Measurements from ENCODE around the gene RNASEH2C.
"Not testable (repeated sequence)": the region's sequence is repeated elsewhere in the genome, so short reads cannot be mapped to it uniquely, and the experiment has no call there.

RNASEH2C gene

DNA sequence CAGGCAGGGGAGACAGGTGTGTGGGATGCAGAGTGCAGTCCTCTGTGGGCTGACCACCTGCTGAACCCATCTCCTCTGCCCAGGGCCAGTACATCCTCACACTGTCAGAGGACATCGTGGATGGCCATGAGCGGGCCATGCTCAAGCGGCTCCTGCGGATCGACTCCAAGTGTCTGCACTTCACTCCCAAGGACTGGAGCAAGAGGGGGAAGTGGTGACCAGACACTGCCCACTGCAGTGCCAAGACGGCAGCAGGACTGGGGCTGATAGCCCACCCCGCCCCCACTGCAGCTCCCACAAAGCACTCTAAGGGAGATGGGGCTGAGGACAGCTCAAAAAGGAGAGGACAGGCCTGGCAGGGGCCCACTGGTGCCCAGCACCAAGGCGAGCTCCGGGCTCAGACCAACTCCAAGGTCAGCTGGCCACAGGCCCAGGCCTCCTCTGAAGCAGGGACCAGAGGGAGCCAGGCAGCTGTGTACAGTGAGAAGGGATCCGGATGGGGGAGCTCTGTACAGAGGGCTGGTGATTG lies 1.6 kb downstream of the RNASEH2C start:
- DNase-seq (ENCODE audit: low read depth, low spot score), result no peak
- H3K4me3 ChIP-seq (ENCODE audit: low read length), result peak overlapping the region; percentile 86

DNA sequence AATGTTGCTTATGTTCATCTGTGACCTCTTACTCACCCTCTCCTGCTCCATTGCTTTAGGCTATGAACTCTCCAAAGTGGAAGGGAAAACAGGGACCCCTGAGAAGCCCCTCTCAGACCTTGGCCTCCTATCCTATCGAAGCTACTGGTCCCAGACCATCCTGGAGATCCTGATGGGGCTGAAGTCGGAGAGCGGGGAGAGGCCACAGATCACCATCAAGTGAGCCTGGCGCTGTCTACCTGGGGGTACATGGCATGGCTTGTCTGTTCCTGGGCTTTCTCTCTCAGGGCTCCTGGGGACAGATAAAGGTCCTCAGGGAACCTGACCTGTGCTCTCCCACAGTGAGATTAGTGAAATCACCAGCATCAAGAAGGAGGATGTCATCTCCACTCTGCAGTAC lies 2.1 kb downstream of the RNASEH2C start:
- no peak overlapping the region for H3K4me3 ChIP-seq (ENCODE audit: low read length)
- no peak for DNase-seq (ENCODE audit: low read depth, low spot score)

DNA sequence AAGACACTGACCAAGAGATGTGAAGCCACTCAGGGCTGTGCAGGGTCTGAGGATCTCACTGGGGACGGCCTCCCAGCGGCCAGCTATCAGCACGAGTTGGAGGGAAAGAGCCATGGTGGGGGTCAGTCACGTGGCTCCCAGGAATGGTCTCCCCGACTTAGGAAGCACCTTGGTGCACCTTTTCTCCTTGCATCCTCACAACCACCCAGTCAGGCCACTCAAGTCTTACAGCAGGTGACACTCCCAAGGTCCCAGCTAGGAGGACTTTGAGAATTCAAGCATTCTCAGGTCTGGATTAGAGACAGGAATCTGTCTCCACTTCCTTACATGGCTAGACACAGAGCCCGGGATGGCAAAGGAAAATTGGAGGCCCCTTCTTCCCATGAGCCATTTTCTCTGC lies 2.7 kb downstream of the RNASEH2C start:
- no peak overlapping the region for H3K4me3 ChIP-seq (ENCODE audit: low read length)

DNA sequence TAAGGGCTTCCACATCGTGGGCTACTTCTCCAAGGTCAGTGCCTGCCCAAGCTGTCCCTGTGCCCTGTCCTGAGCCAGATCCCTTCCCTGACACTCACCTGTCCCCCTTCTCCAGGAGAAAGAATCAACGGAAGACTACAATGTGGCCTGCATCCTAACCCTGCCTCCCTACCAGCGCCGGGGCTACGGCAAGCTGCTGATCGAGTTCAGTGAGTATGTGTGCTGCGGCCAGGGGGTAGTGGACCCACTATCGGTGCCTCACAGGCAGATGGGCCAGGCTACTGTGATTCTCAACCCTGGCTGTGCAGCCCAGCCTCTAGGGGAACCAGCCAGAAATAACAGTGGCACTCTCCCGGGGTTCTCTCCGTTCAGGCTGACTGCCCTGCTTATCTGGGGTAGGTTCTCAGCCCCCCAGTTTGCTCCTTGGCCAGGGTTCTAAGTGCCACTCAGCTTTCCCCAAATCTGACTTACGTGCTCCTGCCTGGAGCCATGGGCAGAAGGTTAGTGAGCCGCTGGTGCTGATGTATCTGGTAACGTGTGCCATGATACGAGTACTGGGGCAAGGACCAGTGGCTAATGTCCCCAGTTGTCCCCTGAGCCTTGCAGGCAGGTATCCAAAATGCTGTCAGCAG lies 3.7 kb downstream of the RNASEH2C start:
- no peak for DNase-seq (ENCODE audit: low read depth, low spot score)
- H3K4me3 ChIP-seq (ENCODE audit: low read length), result no peak overlapping the region

More for the DNA sequence above, 2.7 kb downstream of the RNASEH2C start:
- no peak for DNase-seq (ENCODE audit: low read depth, low spot score)

DNA sequence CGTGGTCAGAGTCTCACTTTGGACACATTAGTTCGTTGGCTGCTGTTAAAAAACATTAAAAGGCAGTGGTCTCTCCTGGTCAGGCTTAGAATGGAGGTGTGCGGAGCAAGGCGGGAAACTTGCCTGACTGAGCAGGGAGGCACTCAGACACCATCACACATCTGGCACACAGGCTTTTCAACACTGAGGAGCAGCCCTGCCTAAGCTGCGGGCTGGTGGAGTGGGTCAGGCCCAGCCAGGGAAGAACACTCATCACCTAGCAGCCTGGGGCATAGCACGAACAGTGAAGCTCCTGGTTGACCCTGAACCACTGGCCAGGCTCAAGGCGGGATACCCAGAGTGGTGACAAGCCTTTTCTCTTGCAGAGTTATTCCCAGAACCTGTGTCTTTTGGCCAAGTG lies 4.3 kb downstream of the RNASEH2C start:
- H3K4me3 ChIP-seq (ENCODE audit: low read length), result no peak overlapping the region
- DNase-seq (ENCODE audit: low read depth, low spot score), result no peak

DNA sequence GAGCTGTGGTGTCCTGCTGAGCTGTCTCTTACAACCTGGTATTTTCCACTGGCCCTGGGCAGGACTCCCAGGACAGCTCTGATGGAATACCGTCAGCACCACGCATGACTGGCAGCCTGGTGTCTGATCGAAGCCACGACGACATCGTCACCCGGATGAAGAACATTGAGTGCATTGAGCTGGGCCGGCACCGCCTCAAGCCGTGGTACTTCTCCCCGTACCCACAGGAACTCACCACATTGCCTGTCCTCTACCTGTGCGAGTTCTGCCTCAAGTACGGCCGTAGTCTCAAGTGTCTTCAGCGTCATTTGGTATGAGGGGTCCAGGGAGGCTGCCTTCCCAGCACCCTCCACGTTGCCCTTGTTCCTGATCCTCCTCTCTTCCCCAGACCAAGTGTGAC lies 6.2 kb downstream of the RNASEH2C start:
- DNase-seq (ENCODE audit: low read depth, low spot score), result no peak
- H3K4me3 ChIP-seq (ENCODE audit: low read length), result no peak overlapping the region

DNA sequence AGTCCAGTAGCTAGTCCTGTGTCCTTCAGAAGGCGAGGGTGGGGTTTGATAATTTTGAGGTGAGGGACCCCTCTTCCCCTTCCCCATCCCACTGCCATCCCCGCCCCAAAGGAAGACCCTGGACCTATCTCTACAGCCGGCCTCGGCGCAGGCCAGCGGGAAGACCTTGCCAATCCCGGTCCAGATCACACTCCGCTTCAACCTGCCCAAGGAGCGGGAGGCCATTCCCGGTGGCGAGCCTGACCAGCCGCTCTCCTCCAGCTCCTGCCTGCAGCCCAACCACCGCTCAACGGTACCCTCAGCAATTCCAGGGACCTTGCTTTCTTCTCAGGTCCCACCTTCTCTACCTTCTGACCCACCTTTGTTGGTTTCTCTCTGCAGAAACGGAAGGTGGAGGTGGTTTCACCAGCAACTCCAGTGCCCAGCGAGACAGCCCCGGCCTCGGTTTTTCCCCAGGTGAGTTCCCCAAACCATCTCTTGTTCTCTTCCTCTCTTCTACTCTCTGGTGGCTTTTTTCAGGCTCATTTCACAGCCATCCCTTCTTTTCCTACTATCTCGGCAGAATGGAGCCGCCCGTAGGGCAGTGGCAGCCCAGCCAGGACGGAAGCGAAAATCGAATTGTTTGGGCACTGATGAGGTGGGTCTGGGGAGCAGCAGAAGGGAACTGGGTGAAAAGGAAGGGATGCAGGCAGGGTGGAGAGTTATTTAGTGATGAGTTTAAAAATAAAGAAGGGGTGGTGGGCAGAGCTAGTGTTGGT lies 7.2 kb downstream of the RNASEH2C start:
- DNase-seq (ENCODE audit: low read depth, low spot score), result no peak
- peak overlapping the region; percentile 75; the same call in 1 of the 2 replicates for H3K4me3 ChIP-seq (ENCODE audit: low read length)

DNA sequence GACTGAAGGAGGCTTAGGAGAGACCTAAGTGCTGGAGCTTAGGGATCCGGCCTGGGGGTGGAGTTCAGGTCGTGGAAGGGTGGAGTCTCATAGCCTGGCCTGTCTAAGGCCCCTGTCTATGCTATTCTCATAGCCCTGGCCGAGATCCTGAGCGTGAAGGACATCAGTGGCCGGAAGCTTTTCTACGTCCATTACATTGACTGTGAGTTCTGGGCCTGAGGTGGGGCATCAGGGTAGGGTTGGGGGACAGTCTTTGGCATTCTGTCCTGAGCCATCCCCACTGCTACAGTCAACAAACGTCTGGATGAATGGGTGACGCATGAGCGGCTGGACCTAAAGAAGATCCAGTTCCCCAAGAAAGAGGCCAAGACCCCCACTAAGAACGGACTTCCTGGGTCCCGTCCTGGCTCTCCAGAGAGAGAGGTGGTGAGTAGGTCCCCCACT lies 7.9 kb downstream of the RNASEH2C start:
- H3K4me3 ChIP-seq (ENCODE audit: low read length), result peak overlapping the region; percentile 75
- DNase-seq (ENCODE audit: low read depth, low spot score), result no peak

DNA sequence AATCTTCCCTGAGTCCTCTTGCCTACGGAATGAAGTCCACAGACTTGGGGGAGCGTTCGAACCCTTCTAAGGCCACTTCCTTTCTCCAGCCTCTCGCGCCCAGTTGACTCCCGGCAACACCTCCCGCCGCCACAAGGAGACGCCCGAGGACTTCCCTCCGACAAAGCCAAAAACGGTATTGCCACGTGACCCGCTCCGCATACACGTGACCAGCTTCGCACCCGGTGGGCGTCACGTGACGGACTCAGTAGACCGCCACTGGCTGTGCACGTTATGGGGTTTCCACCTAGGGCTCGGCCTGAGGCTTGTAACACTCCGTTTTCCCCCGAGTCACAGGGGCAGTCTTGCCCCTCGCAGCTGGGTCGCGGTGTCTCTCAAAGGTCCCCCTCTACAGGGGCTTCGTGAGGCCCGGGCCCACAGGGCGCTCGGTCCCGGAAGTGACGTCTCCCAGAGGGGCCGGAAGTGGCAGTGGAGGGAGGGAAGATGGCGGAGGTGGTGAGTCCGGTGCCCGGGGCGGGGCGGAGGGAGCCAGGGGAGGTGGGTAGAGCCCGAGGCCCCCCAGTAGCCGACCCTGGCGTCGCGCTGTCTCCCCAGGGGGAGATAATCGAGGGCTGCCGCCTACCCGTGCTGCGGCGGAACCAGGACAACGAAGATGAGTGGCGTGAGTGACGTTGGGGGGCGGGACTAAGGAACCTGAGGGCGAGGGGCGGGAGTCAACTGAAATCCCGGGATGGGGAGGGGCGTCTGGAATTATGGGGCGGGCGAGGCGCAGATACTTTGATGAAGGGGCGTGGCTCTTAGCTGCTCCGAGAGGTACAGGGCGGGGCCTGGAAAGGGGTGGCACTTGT lies 8.6 kb downstream of the RNASEH2C start, which contains the start of gene KAT5:
Gene KAT5, plus strand, starts transcription at position 468 of the 848 bp plus-strand sequence. Its CDS starts 16 bp downstream, at position 484.
- DNase-seq (ENCODE audit: low read depth, low spot score), result peak; percentile 97
- peak within 1 kb of the TSS; percentile 75 for H3K4me3 ChIP-seq (ENCODE audit: low read length)

DNA sequence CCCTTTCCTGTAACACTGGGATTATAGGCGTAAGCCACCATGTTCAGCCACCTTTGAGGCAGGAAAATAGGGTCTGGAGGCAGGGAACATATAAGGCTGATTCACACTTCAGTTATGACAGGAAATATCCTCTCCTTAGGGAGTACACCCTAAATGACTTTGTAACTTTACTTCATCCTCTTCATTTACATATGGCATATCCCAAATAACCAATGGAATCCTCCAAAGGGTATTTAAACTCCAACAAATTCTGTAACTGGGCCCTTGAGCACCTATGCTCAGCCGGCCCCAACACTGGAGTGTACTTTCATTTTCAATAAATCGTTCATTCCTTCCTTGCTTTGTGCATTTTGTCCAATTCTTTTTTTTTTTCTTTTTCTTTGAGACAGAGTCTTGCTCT lies 10.2 kb downstream of the RNASEH2C start:
- no peak for DNase-seq (ENCODE audit: low read depth, low spot score)
- H3K4me3 ChIP-seq (ENCODE audit: low read length), result no peak overlapping the region

DNA sequence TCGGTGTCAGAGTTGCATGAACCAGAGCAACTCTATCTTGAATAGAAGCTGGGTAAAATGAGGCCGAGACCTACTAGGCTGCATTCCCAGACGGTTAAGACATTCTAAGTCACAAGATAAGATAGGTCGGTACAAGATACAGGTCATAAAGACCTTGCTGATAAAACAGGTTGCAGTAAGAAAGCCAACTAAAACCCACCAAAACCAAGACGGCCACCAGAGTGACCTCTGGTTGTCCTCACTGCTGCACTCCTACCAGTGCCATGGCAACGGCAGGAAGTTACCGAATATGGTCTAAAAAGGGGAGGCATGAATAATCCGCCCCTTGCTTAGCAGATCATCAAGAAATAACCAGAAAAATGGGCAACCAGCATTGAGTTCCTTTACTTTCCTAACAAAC lies 10.9 kb downstream of the RNASEH2C start:
- no peak overlapping the region for H3K4me3 ChIP-seq (ENCODE audit: low read length)
- no peak for DNase-seq (ENCODE audit: low read depth, low spot score)

DNA sequence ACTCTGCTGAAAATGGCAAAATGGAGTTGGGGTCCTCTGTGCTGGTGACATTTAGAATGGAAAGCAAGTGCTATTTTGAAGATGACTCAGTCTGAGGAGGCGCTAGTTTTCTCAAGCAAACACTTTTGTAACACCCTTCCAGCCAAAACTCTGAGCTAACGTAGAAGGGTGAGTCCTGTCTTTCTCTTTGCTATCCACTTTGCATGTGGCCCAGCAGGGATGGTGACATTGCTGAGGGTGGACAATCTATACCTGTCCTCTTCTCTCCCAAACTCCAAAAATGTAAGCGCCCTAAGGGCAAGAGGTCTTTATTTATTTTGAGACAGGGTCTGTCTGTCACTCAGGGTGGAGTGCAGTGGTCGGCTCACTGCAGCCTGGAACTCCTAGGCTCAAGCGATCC lies 12.1 kb downstream of the RNASEH2C start:
- no peak overlapping the region for H3K4me3 ChIP-seq (ENCODE audit: low read length)
- DNase-seq (ENCODE audit: low read depth, low spot score), result no peak

DNA sequence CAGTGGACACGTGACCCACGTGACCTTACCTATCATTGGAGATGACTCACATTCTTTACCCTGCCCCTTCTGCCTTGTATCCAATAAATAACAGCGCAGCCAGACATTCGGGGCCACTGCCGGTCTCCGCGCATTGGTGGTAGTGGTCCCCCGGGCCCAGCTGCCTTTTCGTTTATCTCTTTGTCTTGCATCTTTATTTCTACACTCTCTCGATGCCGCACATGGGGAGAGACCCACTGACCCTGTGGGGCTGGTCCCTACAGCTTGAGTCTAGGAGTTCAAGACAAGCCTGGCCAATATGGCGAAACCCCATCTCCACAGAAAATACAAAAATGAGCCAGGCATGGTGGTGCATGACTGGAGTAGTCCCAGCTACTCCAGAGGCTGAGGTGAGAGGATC lies 13.6 kb downstream of the RNASEH2C start:
- not testable (repeated sequence) for DNase-seq (ENCODE audit: low read depth, low spot score); H3K4me3 ChIP-seq (ENCODE audit: low read length)

DNA sequence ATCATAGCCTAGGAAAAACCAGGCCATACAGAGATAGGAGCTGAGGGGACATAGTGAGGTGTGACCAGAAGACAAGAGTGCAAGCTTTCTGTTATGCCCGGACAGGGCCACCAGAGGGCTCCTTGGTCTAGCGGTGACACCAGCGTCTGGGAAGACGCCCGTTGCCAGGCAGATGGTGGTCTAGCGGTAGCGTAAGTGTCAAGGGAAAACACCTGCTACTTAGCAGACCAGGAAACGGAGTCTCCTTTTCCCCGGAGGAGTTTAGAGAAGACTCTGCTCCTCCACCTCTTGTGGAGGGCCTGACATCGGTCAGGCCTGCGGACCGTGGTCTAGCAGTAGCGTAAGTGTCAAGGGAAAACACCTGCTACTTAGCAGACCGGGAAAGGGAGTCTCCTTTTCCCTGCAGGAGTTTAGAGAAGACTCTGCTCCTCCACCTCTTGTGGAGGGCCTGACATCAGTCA lies 14.3 kb downstream of the RNASEH2C start:
- H3K4me3 ChIP-seq (ENCODE audit: low read length), result peak overlapping the region; percentile 18; the same call in 1 of the 2 replicates
- DNase-seq (ENCODE audit: low read depth, low spot score), result peak; percentile 73

DNA sequence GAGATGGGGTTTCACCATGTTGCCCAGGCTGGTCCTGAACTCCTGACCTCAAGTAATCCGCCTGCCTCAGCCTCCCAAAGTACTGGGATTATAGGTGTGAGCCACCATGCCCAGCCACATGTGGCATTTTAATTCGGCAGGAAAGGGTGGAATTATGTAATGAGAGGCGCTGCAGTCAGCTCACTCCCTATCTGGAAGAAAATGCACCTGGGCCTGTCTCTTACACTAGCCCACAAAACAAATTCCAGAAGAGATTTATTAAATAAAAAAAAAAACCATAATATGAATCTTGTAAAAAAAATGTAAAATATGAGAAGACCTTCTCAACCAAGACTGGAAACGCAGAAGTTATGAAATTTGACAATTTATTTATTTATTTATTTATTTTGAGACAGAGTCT lies 16.8 kb downstream of the RNASEH2C start:
- no peak for DNase-seq (ENCODE audit: low read depth, low spot score)
- no peak overlapping the region for H3K4me3 ChIP-seq (ENCODE audit: low read length)

DNA sequence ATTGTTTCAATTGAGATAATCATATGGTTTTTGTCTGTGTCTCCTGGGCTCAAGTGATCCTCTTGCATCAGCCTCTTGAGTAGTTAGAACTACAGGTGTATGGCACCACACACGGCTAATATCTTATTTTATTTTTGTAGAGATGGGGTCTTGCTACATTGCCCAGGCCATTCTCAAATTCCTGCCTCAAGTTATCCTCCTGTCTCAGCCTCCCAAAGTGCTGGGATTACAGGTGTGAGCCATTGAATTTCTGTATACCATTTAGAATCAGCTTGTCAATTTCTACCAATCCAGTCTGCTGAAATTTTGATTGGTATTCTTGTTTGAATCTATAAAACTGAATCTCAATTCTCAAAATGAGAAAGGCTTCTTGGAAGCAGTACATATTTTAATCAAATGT lies 18.9 kb downstream of the RNASEH2C start:
- no peak for DNase-seq (ENCODE audit: low read depth, low spot score)
- no peak overlapping the region for H3K4me3 ChIP-seq (ENCODE audit: low read length)

DNA sequence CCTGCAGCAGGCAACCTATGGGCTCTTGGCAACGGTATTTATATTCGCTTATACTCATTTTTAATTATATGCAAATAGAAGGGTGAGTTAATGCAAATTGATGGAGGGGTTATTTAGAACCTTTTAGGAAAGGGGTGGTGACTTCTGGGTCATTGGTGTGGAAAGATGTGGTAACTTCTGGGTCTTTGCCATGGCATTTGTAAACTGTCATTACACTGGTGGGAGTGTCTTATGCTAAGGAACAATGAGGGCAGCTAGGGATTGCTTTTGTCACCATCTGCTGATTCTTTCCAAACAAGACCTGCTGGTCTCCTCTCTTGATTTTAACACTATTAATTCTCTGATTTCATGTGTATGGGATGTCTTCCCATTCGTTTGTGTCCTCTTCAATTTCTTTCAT lies 20.2 kb downstream of the RNASEH2C start:
- no peak for DNase-seq (ENCODE audit: low read depth, low spot score)
- no peak overlapping the region for H3K4me3 ChIP-seq (ENCODE audit: low read length)

DNA sequence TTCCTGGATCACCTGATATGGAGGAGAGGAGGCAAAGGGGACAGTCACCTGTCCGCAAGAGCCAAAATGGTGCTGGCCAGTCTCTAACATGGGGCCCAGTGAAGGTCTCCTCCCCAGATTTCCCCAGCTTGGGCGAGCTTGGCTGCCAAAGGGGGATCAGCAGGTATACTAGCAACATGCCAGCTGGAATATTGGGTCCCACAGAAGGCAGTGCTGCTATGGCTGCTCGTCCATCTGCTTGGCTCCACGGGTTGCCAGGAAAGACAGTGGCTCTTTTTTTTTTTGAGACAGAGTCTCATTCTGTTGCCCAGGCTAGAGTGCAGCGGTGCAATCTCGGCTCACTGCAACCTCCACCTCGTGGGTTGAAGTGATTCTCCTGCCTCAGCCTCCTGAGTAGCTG lies 21.3 kb downstream of the RNASEH2C start:
- H3K4me3 ChIP-seq (ENCODE audit: low read length), result no peak overlapping the region
- no peak for DNase-seq (ENCODE audit: low read depth, low spot score)

DNA sequence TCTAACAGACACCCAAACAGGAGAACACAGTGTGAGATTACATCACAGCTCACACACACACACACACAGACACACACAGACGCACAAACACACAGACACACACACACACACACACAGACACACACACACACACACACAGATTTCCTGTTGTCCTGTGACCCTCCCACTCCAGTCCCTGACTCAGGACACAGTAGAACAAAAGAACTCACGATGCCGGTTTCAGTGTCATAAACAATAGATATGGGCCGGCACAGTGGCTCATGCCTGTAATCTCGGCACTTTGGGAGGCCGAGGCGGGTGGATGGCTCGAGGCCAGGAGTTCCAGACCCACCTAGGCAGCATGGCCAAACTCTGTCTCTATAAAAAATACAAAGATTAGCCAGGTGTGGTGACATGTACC lies 22.4 kb downstream of the RNASEH2C start:
- H3K4me3 ChIP-seq (ENCODE audit: low read length), result no peak overlapping the region
- no peak for DNase-seq (ENCODE audit: low read depth, low spot score)
